HCT116 (cell line): Measurements from ENCODE around the gene PANX3. TPM values are rescaled to one million over a fixed set of nuclear protein-coding genes. Genes with fewer than 3 reads are reported as not detected.

Experiments
- ATAC-seq: fragments of 200-7000 bp; cut with Tn5 transposase; 2 replicates; pipeline ENCODE4 v1.9.1; 2020; ENCODE audit warnings: mild to moderate bottlenecking, moderate library complexity
- BruUV-seq: library from RNA; stranded (reverse); fragments of 400-500 nt; replicated peaks from 2 replicates; lab custom pipeline; 2021; lab: Mats Ljungman, UMichigan
- CTCF ChIA-PET: fragments of 300-600 bp; sonication (Branson Sonifier 250); formaldehyde crosslinking; loops from one replicate; lab custom pipeline; 2021; ENCODE audit warnings: antibody characterized with exemption; lab: Charles Lee
- POLR2A ChIA-PET: fragments of 300-600, 350-600 bp; sonication (Branson Sonifier 250); formaldehyde crosslinking; loops from one replicate; lab custom pipeline; 2021; ENCODE audit warnings: antibody characterized with exemption; lab: Charles Lee
- RAD21 ChIA-PET, 2 experiments: fragments of 300-600 bp; sonication (Branson Sonifier 250); formaldehyde crosslinking; loops; one replicate each; lab custom pipeline; 2023; ENCODE audit warnings: low total read pairs in 2 of 2; ENCODE audit not compliant: uncharacterized antibody in 2 of 2, unreplicated experiment in 2 of 2, low non-redundant PET in 1 of 2; lab: Charles Lee
- DNase-seq: peaks from one replicate; pipeline ENCODE4 v3.0.0-alpha.2; 2010; ENCODE audit warnings: low read depth, low spot score
- H2AFZ ChIP-seq: fragments of 200-600 bp; shearing (Covaris generic), sonication (generic); 2 replicates; pipeline ENCODE4 v1.6.1; 2017; ENCODE audit warnings: low read depth, mixed run types, mixed read lengths, antibody characterized with exemption, low read length; ENCODE audit not compliant: poor library complexity, severe bottlenecking
- H3K27ac ChIP-seq: 2 replicates; pipeline ENCODE4 v1.5.1; 2012; ENCODE audit warnings: low read depth, low read length
- H3K27me3 ChIP-seq: fragments of 200-600 bp; sonication (generic); 2 replicates; pipeline ENCODE4 v1.6.1; 2016; ENCODE audit warnings: mixed run types, low read length, mixed read lengths; ENCODE audit not compliant: insufficient read depth
- H3K36me3 ChIP-seq, 2 experiments: fragments of 200-500 bp in 1 of 2; fragments of 200-600 bp in 1 of 2; sonication (Bioruptor generic) in 1 of 2; sonication (generic) in 1 of 2; 2 replicates each; pipeline versions ENCODE4 v1.5.1 to v1.6.1; 2014 to 2016; ENCODE audit warnings: low read length in 2 of 2, inconsistent platforms in 1 of 2, mixed read lengths in 1 of 2, mixed run types in 1 of 2; ENCODE audit not compliant: insufficient read depth in 2 of 2, control insufficient read depth in 1 of 2
- H3K4me1 ChIP-seq, 2 experiments: fragments of 200-600 bp in 1 of 2; sonication (generic) in 1 of 2; 2 replicates each; pipeline versions ENCODE4 v1.5.1 to v1.6.1; 2012 to 2017; ENCODE audit warnings: low read length in 2 of 2, inconsistent platforms in 1 of 2, mild to moderate bottlenecking in 1 of 2, mixed read lengths in 1 of 2, mixed run types in 1 of 2, moderate library complexity in 1 of 2; ENCODE audit not compliant: insufficient read depth in 2 of 2, control insufficient read depth in 1 of 2
- H3K4me2 ChIP-seq: fragments of 200-600 bp; sonication (generic); 2 replicates; pipeline ENCODE4 v1.6.1; 2017; ENCODE audit warnings: mixed run types, low read length, mixed read lengths
- H3K4me3 ChIP-seq, 2 experiments: fragments of 200-600 bp in 1 of 2; sonication (generic) in 1 of 2; replicated peaks in 1 of 2; 2 replicates each; pipeline ENCODE4 v1.5.1; 2011 to 2016; ENCODE audit warnings: low read length in 2 of 2, control low read depth in 1 of 2, low read depth in 1 of 2, mild to moderate bottlenecking in 1 of 2, mixed read lengths in 1 of 2, mixed run types in 1 of 2
- H3K79me2 ChIP-seq: fragments of 200-600 bp; sonication (generic); 2 replicates; pipeline ENCODE4 v1.6.1; 2017; ENCODE audit warnings: mild to moderate bottlenecking, mixed run types, low read length, moderate library complexity, mixed read lengths; ENCODE audit not compliant: insufficient read depth
- H3K9ac ChIP-seq: fragments of 200-600 bp; sonication (generic); 2 replicates; pipeline ENCODE4 v1.6.1; 2016; ENCODE audit warnings: low read length, mixed read lengths
- H3K9me2 ChIP-seq: fragments of 200-600 bp; sonication (generic), shearing (Covaris generic); 2 replicates; pipeline ENCODE4 v1.6.1; 2017; ENCODE audit warnings: mixed run types, mild to moderate bottlenecking, moderate library complexity; ENCODE audit not compliant: insufficient read depth
- H3K9me3 ChIP-seq, 2 experiments: fragments of 200-500 bp in 1 of 2; fragments of 200-600 bp in 1 of 2; sonication (Bioruptor generic) in 1 of 2; sonication (generic) in 1 of 2; 2 replicates each; pipeline ENCODE4 v1.6.1; 2014 to 2017; ENCODE audit warnings: low read length in 2 of 2, mixed read lengths in 2 of 2, inconsistent platforms in 1 of 2, low read depth in 1 of 2, mild to moderate bottlenecking in 1 of 2, mixed run types in 1 of 2, moderate library complexity in 1 of 2; ENCODE audit not compliant: control insufficient read depth in 1 of 2, insufficient read depth in 1 of 2
- H4K20me1 ChIP-seq: fragments of 200-600 bp; sonication (generic), shearing (Covaris generic); 2 replicates; pipeline ENCODE4 v1.6.1; 2017; ENCODE audit warnings: mixed run types, mild to moderate bottlenecking, moderate library complexity; ENCODE audit not compliant: insufficient read depth
- ATF3 ChIP-seq: IDR thresholded peaks from 2 replicates; pipeline ENCODE4 v1.6.1; 2012
- CEBPB ChIP-seq: IDR thresholded peaks from 2 replicates; pipeline ENCODE4 v1.6.1; 2012; ENCODE audit warnings: low read depth
- CTCF ChIP-seq, 3 experiments: fragments of 200-600 bp in 1 of 3; sonication (generic) in 1 of 3; IDR thresholded peaks in 2 of 3; conservative IDR thresholded peaks in 1 of 3; 2 replicates each; pipeline ENCODE4 v1.5.1; 2012 to 2017; ENCODE audit warnings: low read depth in 2 of 3, low read length in 2 of 3, antibody characterized with exemption in 1 of 3, borderline replicate concordance in 1 of 3, control low read depth in 1 of 3, mild to moderate bottlenecking in 1 of 3, mixed read lengths in 1 of 3, mixed run types in 1 of 3, moderate library complexity in 1 of 3; ENCODE audit not compliant: insufficient read depth in 1 of 3
- EGR1 ChIP-seq: IDR thresholded peaks from 2 replicates; pipeline ENCODE4 v1.6.1; 2012; ENCODE audit warnings: low read depth
- EZH2 ChIP-seq: fragments of 200-600 bp; sonication (generic); IDR thresholded peaks from 2 replicates; pipeline ENCODE4 v1.6.1; 2017; ENCODE audit warnings: antibody characterized with exemption, mixed run types
- FOSL1 ChIP-seq: IDR thresholded peaks from 2 replicates; pipeline ENCODE4 v1.6.1; 2012; ENCODE audit warnings: low read depth
- JUND ChIP-seq: IDR thresholded peaks from 2 replicates; pipeline ENCODE4 v1.6.1; 2012
- MAX ChIP-seq: IDR thresholded peaks from 2 replicates; pipeline ENCODE4 v1.6.1; 2012
- POLR2A ChIP-seq: IDR thresholded peaks from 2 replicates; pipeline ENCODE4 v1.7.0; 2011; ENCODE audit warnings: borderline replicate concordance; ENCODE audit not compliant: insufficient read depth, insufficient read length; ENCODE audit errors: extremely low read depth
- POLR2AphosphoS5 ChIP-seq: IDR thresholded peaks from 2 replicates; pipeline ENCODE4 v1.6.1; 2011; ENCODE audit warnings: mild to moderate bottlenecking, low read depth, low read length, moderate library complexity
- RAD21 ChIP-seq: IDR thresholded peaks from 2 replicates; pipeline ENCODE4 v1.6.1; 2012; ENCODE audit warnings: low read depth, mild to moderate bottlenecking
- SP1 ChIP-seq: IDR thresholded peaks from 2 replicates; pipeline ENCODE4 v1.6.1; 2012; ENCODE audit warnings: low read depth
- SRF ChIP-seq: IDR thresholded peaks from 2 replicates; pipeline ENCODE4 v1.6.1; 2012; ENCODE audit warnings: low read depth
- TCF7L2 ChIP-seq: IDR thresholded peaks from 2 replicates; pipeline ENCODE4 v1.7.0; 2011; ENCODE audit warnings: borderline replicate concordance, inconsistent platforms; ENCODE audit not compliant: insufficient read depth, insufficient read length; ENCODE audit errors: extremely low read depth
- YY1 ChIP-seq: IDR thresholded peaks from 2 replicates; pipeline ENCODE4 v1.6.1; 2011; ENCODE audit warnings: low read length, low read depth, moderate library complexity, mild to moderate bottlenecking; ENCODE audit not compliant: insufficient replicate concordance; ENCODE audit errors: extremely low read depth
- ZBTB33 ChIP-seq: IDR thresholded peaks from 2 replicates; pipeline ENCODE4 v1.6.1; 2011; ENCODE audit warnings: mild to moderate bottlenecking, low read length, moderate library complexity; ENCODE audit not compliant: insufficient replicate concordance; ENCODE audit errors: extremely low read depth
- ZFX ChIP-seq: fragments of 450-650 bp; IDR thresholded peaks from 2 replicates; pipeline ENCODE4 v1.6.1; 2017
- ZNF274 ChIP-seq: fragments of 200-500 bp; sonication (Bioruptor generic); IDR thresholded peaks from 2 replicates; pipeline ENCODE4 v1.6.1; 2014; ENCODE audit warnings: mild to moderate bottlenecking, low read depth, low read length, inconsistent platforms
- intact Hi-C: fragments of 100-400 bp; cut with micrococcal nuclease; formaldehyde crosslinking; loops from 2 replicates; pipeline ENCODE4 v1.10.0; 2022
- total RNA-seq: library from RNA; stranded (reverse); gene quantifications from one replicate; pipeline ENCODE4 v1.2.1, GENCODE V29; 2021; ENCODE audit not compliant: unreplicated experiment

The PANX3 gene
- total RNA-seq, 1 experiment from 2014 or later, result not detected

DNA sequence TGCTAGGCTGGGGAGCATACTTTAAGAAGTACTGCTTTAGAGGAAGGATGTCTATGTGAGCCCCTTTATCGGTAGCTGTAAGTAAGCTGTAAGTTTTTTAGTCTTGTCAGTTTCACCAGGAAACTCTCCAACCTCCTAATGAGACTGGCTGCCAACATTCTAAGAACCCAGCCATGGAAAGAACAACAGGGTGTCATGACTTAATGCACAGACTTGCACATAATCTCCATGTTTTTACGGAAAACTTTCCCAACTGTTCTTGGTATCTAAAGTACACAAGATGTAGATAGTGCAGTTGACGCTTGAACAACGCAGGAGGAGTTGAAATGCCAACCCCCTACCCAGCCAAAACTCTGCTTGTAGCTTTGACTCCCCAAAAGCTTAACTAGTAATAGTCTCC lies 32.5 kb upstream of the PANX3 start (continued):
- TF ChIP-seq CEBPB (no peak), MAX (no peak), ZFX (no peak), RAD21 (no peak)

GRCh38 chr11:124581817-124582216 lies 29.4 kb upstream of the PANX3 start:
- ChIA-PET RAD21 (no interaction called here), POLR2A (no interaction called here), CTCF (no interaction called here)
- no peak overlapping the region for H3K4me2 ChIP-seq
- ATAC-seq (no peak), DNase-seq (no peak)
- no peaks in the 10 kb centered on the region for H3K9me3 ChIP-seq
- intact Hi-C loops, result no loop called here
- H3K36me3 ChIP-seq, result no peaks in the 10 kb centered on the region
- no peaks in the 10 kb centered on the region for H3K9me2 ChIP-seq
- H2AFZ ChIP-seq, result no peak overlapping the region
- no peak overlapping the region for H3K4me3 ChIP-seq
- no peak overlapping the region for H3K9ac ChIP-seq
- no TSS peak for BruUV-seq
- H4K20me1 ChIP-seq, result no peaks in the 10 kb centered on the region
- H3K27me3 ChIP-seq, result peaks cover 78% of the 10 kb centered on the region
- no peaks in the 10 kb centered on the region for H3K4me1 ChIP-seq
- TF ChIP-seq EGR1 (no peak), POLR2AphosphoS5 (no peak), ZFX (no peak), ATF3 (no peak), TCF7L2 (no peak), SRF (no peak), JUND (no peak), RAD21 (no peak), YY1 (no peak), ZNF274 (no peak), FOSL1 (no peak), POLR2A (no peak), CEBPB (no peak), ZBTB33 (no peak), SP1 (no peak), MAX (no peak), EZH2 (no peak), CTCF (IDR thresholded peaks at IDR 0.05 in 2 of 3, conservative IDR thresholded peaks at IDR 0.05 in 1 of 3; ENCODE audit: borderline replicate concordance in 1 of 3, insufficient read depth in 1 of 3, low read depth in 2 of 3, low read length in 2 of 3) (no peak)
- no peaks in the 10 kb centered on the region for H3K79me2 ChIP-seq
- no peak overlapping the region for H3K27ac ChIP-seq
